Fibroblast of villous mesenchyme (primary cell): ENCODE results near the gene SHISAL1. TPM values are rescaled to one million over a fixed set of nuclear protein-coding genes. Genes with fewer than 3 reads are reported as not detected.

Experiments
- DNase-seq: peaks from one replicate; pipeline ENCODE4 v3.0.0-alpha.2; 2010; ENCODE audit warnings: low read depth
- H3K4me3 ChIP-seq: 2 replicates; pipeline ENCODE4 v1.5.1; 2011; ENCODE audit warnings: low read depth, mild to moderate bottlenecking, low read length
- total RNA-seq: library from RNA; depleted of rRNA; stranded (reverse); fragments of >200 nt; gene quantifications from 2 replicates; pipeline ENCODE4 v1.2.3, GENCODE V29; 2012
- TF ChIP-seq, protein P1 (sequence below): IDR thresholded peaks from 2 replicates; pipeline ENCODE4 v1.5.1; 2012; ENCODE audit warnings: low read depth, mild to moderate bottlenecking, low read length; ENCODE audit not compliant: insufficient read depth

Gene SHISAL1
- total RNA-seq, 1 donor, result 3.0 TPM

DNA sequence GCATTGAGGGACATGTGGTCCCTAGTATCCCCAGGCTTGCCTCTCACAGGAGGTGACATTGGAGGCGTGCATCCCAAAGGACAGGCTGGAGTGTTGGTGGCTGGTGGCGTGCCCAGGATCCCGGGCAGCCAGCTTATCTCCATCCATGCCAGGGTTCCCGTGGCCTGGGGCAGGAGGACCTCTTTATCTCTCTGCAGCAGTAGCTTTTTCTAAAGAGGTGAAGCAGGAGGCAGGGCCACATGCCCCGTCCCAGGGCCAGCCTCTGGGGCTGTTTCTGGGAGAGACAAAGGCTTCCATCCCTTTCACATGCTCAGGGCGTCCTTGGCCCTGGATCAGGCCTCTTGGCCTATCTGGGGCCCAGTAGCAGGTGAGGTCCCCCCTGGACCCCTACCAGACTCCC lies 112.3 kb downstream of the SHISAL1 start:
- no peak for DNase-seq
- TF ChIP-seq, protein P1, sequence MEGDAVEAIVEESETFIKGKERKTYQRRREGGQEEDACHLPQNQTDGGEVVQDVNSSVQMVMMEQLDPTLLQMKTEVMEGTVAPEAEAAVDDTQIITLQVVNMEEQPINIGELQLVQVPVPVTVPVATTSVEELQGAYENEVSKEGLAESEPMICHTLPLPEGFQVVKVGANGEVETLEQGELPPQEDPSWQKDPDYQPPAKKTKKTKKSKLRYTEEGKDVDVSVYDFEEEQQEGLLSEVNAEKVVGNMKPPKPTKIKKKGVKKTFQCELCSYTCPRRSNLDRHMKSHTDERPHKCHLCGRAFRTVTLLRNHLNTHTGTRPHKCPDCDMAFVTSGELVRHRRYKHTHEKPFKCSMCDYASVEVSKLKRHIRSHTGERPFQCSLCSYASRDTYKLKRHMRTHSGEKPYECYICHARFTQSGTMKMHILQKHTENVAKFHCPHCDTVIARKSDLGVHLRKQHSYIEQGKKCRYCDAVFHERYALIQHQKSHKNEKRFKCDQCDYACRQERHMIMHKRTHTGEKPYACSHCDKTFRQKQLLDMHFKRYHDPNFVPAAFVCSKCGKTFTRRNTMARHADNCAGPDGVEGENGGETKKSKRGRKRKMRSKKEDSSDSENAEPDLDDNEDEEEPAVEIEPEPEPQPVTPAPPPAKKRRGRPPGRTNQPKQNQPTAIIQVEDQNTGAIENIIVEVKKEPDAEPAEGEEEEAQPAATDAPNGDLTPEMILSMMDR, result no peak
- no peak overlapping the region for H3K4me3 ChIP-seq

GRCh38 chr22:44199866-44200265 lies 112.9 kb downstream of the SHISAL1 start:
- TF ChIP-seq, protein P1, result no peak
- no peak overlapping the region for H3K4me3 ChIP-seq
- no peak for DNase-seq

DNA sequence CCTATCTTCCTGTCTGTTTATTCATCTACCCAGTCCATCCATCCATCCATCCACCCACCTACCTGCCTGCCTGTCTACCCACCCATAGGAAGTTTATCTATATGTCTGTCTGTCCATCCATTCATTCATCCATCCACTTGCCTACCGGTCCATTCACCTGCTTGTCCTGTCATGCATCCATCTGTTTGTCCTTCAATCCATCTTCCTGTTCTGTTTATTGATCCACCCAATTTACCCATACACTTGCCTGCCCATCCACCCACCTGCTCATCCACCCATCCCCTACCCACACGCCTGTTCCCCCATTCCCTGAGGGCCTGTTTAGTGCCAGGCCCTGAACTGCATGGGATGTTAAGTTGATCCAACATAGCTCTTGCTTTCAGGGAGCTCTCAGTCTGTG lies 113.6 kb downstream of the SHISAL1 start:
- DNase-seq, result no peak
- TF ChIP-seq, protein P1, result no peak
- H3K4me3 ChIP-seq, result no peak overlapping the region

- no peak for DNase-seq
- TF ChIP-seq, protein P1, result no peak
- H3K4me3 ChIP-seq, result no peak overlapping the region
Measured at GRCh38 chr22:44197271-44197670, 115.5 kb downstream of the SHISAL1 start.

GRCh38 chr22:44196731-44197131 lies 116.0 kb downstream of the SHISAL1 start:
- TF ChIP-seq, protein P1, result no peak
- no peak for DNase-seq
- no peak overlapping the region for H3K4me3 ChIP-seq

DNA sequence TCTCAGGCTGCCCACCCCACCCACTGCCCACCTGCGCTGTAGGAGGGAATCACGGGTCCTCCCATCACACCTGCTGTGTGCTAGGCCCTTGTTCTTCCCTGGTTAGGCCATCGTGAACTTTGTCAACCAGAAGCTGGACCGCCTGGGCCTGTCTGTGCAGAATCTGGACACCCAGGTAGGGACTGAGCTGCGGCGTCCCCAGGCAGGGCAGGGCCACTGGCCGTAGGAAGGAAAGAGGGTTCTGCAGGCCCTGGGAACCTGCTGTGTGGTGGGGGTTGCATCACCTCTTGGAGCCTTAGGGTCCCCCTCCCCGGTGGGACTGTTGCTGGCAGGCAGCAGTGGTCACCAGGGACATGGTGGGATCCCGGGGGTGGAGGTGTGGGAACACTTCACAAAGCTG lies 116.5 kb downstream of the SHISAL1 start:
- no peak for DNase-seq
- H3K4me3 ChIP-seq, result no peak overlapping the region
- TF ChIP-seq, protein P1, result no peak

GRCh38 chr22:44195189-44195871 lies 117.4 kb downstream of the SHISAL1 start:
- no peak for DNase-seq
- TF ChIP-seq, protein P1, result no peak
- no peak overlapping the region for H3K4me3 ChIP-seq
